ENCODE measurements around the gene DNAL1.

DNA sequence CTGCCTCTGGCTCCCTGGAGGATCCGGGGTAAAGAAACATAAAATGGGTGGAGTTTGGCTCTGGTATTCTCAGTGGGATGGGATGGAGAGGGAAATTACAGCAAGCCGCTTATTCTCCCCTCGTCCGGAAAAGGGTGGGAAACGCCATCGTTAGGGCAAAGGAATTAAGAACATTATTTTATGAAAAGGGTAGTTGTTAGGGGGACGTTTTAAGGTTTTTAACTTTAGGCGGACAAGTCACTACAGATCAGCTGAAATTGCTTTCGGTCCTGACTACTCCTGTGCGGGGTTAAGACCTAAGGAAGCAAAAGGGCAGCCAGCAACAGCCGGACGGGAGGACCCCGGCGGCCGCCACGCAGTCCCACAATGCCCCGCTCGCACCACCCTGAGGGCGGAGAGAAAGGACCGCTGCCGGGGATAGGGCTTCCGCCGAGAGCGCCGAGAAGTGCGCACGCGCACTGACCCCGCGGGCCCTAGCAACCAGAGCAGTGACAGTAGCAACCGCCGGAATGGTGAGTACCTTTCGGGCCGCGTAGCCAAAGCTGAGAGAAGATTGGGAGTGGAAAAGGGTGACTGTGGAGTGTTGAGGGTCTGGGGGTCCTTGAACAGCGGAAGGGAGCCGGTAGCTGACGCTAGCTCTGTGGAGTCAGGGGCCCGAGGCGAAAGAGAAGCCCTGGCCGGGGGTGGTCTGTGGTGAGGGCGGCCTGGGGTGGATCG lies at the start of gene DNAL1:
- TF ChIP-seq, protein P1, sequence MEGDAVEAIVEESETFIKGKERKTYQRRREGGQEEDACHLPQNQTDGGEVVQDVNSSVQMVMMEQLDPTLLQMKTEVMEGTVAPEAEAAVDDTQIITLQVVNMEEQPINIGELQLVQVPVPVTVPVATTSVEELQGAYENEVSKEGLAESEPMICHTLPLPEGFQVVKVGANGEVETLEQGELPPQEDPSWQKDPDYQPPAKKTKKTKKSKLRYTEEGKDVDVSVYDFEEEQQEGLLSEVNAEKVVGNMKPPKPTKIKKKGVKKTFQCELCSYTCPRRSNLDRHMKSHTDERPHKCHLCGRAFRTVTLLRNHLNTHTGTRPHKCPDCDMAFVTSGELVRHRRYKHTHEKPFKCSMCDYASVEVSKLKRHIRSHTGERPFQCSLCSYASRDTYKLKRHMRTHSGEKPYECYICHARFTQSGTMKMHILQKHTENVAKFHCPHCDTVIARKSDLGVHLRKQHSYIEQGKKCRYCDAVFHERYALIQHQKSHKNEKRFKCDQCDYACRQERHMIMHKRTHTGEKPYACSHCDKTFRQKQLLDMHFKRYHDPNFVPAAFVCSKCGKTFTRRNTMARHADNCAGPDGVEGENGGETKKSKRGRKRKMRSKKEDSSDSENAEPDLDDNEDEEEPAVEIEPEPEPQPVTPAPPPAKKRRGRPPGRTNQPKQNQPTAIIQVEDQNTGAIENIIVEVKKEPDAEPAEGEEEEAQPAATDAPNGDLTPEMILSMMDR (conservative IDR thresholded peaks at IDR 0.05; ENCODE audit: low read depth, low read length), result no peak
- no peak for TF ChIP-seq EZH2 (IDR thresholded peaks at IDR 0.05; ENCODE audit: borderline replicate concordance, low read depth, low read length, poor library complexity, severe bottlenecking)

Measured in A673 (cell line).